ENCODE measurements around the gene ACSS2.

DNA sequence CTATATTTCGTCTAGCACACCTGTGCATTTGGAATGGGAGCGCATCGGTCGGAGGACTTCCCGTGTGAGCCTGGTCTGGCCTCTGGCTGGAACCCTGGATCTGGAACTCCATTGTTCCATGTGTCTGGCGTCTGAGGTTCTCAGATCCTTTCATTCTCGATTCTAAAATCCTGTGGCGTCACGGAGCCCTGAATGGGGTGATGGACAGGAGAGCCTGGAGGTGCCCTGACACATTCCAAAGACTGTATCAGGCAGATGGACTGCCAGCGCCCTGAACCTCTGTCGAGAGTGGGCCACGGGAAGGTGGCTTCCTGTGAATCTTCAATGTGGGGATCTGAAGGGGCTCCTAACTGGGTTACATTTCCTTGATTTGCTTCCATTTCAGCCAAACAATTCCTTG lies 99.9 kb downstream of the ACSS2 start:
- TF ChIP-seq GATA2 (IDR thresholded peaks at IDR 0.05; ENCODE audit: low read depth, low read length) (no peak), GATA3 (IDR thresholded peaks at IDR 0.05; ENCODE audit: low read depth, low read length) (no peak)
